Neural progenitor cell (in vitro differentiated cells): ENCODE data around the gene ZNF619. TPM values are rescaled to one million over a fixed set of nuclear protein-coding genes. Genes with fewer than 3 reads are reported as not detected.
A peak's percentile ranks its signal among the peaks of the same experiment; 100 is the strongest.

ENCODE experiments used
- DNase-seq: peaks from one replicate; pipeline ENCODE4 v3.0.0-alpha.2; 2016; ENCODE audit warnings: low spot score
- H2AFZ ChIP-seq: fragments of 200-600 bp; sonication (generic); replicated peaks from 2 replicates; pipeline ENCODE4 v1.6.1; 2016; ENCODE audit warnings: antibody characterized with exemption
- H3F3A ChIP-seq: fragments of 200-600 bp; sonication (generic); 2 replicates; pipeline ENCODE4 v1.6.1; 2016; ENCODE audit warnings: antibody characterized with exemption, low read depth
- H3K27ac ChIP-seq: fragments of 200-600 bp; sonication (generic); 2 replicates; pipeline ENCODE4 v1.5.1; 2016; ENCODE audit warnings: mild to moderate bottlenecking
- H3K27me3 ChIP-seq: fragments of 200-600 bp; sonication (generic); 2 replicates; pipeline ENCODE4 v1.6.1; 2016; ENCODE audit warnings: mild to moderate bottlenecking, moderate library complexity
- H3K36me3 ChIP-seq: fragments of 200-600 bp; sonication (generic); 2 replicates; pipeline ENCODE4 v1.5.1; 2016
- H3K4me1 ChIP-seq: fragments of 200-600 bp; sonication (generic); 2 replicates; pipeline ENCODE4 v1.6.1; 2016; ENCODE audit warnings: mixed run types
- H3K4me2 ChIP-seq: fragments of 200-600 bp; sonication (generic); 2 replicates; pipeline ENCODE4 v1.6.1; 2016
- H3K4me3 ChIP-seq: fragments of 200-600 bp; sonication (generic); 2 replicates; pipeline ENCODE4 v1.5.1; 2016
- H3K79me2 ChIP-seq: fragments of 200-600 bp; sonication (generic); 2 replicates; pipeline ENCODE4 v1.6.1; 2016; ENCODE audit warnings: low read depth
- H3K9ac ChIP-seq: fragments of 200-600 bp; sonication (generic); 2 replicates; pipeline ENCODE4 v1.6.1; 2016
- H3K9me3 ChIP-seq: fragments of 200-600 bp; sonication (generic); 2 replicates; pipeline ENCODE4 v1.5.1; 2016; ENCODE audit warnings: low read depth
- H4K20me1 ChIP-seq: fragments of 200-600 bp; sonication (generic); 2 replicates; pipeline ENCODE4 v1.6.1; 2016; ENCODE audit warnings: low read depth
- H3K27ac Mint-ChIP-seq: 3 replicates; pipeline ENCODE4 v1.8.0; 2021; ENCODE audit warnings: mixed read lengths
- H3K27me3 Mint-ChIP-seq: 2 replicates; pipeline ENCODE4 v1.8.0; 2022; ENCODE audit warnings: low read depth, mild to moderate bottlenecking, inconsistent platforms, moderate library complexity, mixed read lengths; ENCODE audit not compliant: insufficient read depth
- H3K36me3 Mint-ChIP-seq: 3 replicates; pipeline ENCODE4 v1.8.0; 2021; ENCODE audit warnings: mixed read lengths
- H3K4me1 Mint-ChIP-seq: 3 replicates; pipeline ENCODE4 v1.8.0; 2021; ENCODE audit warnings: mixed read lengths
- H3K4me3 Mint-ChIP-seq: 3 replicates; pipeline ENCODE4 v1.8.0; 2021; ENCODE audit warnings: mild to moderate bottlenecking, moderate library complexity, mixed read lengths
- H3K9me3 Mint-ChIP-seq: 3 replicates; pipeline ENCODE4 v1.8.0; 2020; ENCODE audit warnings: mixed read lengths
- EZH2 ChIP-seq: fragments of 200-600 bp; sonication (generic); IDR thresholded peaks from 2 replicates; pipeline ENCODE4 v1.6.1; 2017; ENCODE audit warnings: antibody characterized with exemption, mild to moderate bottlenecking, moderate library complexity
- EZH2phosphoT487 ChIP-seq: fragments of 200-600 bp; sonication (generic); IDR thresholded peaks from 2 replicates; pipeline ENCODE4 v1.6.1; 2017; ENCODE audit warnings: antibody characterized with exemption
- total RNA-seq: library from RNA; depleted of rRNA; stranded (reverse); fragments of >200 nt; gene quantifications from 2 replicates; pipeline ENCODE4 v1.2.3, GENCODE V29; 2015; ENCODE audit warnings: low replicate concordance
- TF ChIP-seq, protein P1 (sequence below): fragments of 200-600 bp; sonication (generic); IDR thresholded peaks from 2 replicates; pipeline ENCODE4 v1.5.1; 2017; ENCODE audit warnings: antibody characterized with exemption, mild to moderate bottlenecking

The ZNF619 gene
- 7.6 and 11.4 TPM in 2 replicates for total RNA-seq

- Mint-ChIP-seq H3K4me3 (peak within 1 kb of the TSS; percentile 88), H3K4me1 (peaks cover 7% of the 10 kb centered on the region), H3K36me3 (no peaks in the 10 kb centered on the region), H3K27me3 (peaks cover 3% of the 10 kb centered on the region), H3K27ac (peak within 1 kb of the TSS; percentile 71), H3K9me3 (no peaks in the 10 kb centered on the region)
- Histone ChIP-seq H2AFZ (peak within 1 kb of the TSS; percentile 93), H3F3A (no peaks in the 10 kb centered on the region), H3K9ac (peak within 1 kb of the TSS; percentile 64), H3K4me1 (peaks cover 3% of the 10 kb centered on the region), H4K20me1 (no peaks in the 10 kb centered on the region), H3K79me2 (no peaks in the 10 kb centered on the region), H3K4me3 (peak within 1 kb of the TSS; percentile 74), H3K36me3 (no peaks in the 10 kb centered on the region), H3K9me3 (no peaks in the 10 kb centered on the region), H3K27ac (no peak within 1 kb of the TSS), H3K4me2 (peak within 1 kb of the TSS; percentile 84), H3K27me3 (no peaks in the 10 kb centered on the region)
- peak; percentile 77 for DNase-seq
- TF ChIP-seq EZH2phosphoT487 (no peak), EZH2 (no peak)
- TF ChIP-seq, protein P1, sequence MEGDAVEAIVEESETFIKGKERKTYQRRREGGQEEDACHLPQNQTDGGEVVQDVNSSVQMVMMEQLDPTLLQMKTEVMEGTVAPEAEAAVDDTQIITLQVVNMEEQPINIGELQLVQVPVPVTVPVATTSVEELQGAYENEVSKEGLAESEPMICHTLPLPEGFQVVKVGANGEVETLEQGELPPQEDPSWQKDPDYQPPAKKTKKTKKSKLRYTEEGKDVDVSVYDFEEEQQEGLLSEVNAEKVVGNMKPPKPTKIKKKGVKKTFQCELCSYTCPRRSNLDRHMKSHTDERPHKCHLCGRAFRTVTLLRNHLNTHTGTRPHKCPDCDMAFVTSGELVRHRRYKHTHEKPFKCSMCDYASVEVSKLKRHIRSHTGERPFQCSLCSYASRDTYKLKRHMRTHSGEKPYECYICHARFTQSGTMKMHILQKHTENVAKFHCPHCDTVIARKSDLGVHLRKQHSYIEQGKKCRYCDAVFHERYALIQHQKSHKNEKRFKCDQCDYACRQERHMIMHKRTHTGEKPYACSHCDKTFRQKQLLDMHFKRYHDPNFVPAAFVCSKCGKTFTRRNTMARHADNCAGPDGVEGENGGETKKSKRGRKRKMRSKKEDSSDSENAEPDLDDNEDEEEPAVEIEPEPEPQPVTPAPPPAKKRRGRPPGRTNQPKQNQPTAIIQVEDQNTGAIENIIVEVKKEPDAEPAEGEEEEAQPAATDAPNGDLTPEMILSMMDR = no peak
These were observed at the start of gene ZNF619 for GRCh38 chr3:40476478-40477470. Gene ZNF619 (plus strand): TSS chr3:40477122. CDS start chr3:40477980, 858 bp downstream.

- Histone ChIP-seq H3K9ac (no peak overlapping the region), H3K36me3 (no peaks in the 10 kb centered on the region), H3F3A (no peaks in the 10 kb centered on the region), H3K4me2 (no peak overlapping the region), H2AFZ (no peak overlapping the region), H4K20me1 (no peaks in the 10 kb centered on the region), H3K4me1 (no peaks in the 10 kb centered on the region), H3K27ac (no peak overlapping the region), H3K4me3 (no peak overlapping the region), H3K27me3 (no peaks in the 10 kb centered on the region), H3K9me3 (no peaks in the 10 kb centered on the region), H3K79me2 (no peaks in the 10 kb centered on the region)
- Mint-ChIP-seq H3K27ac (no peak overlapping the region), H3K27me3 (no peaks in the 10 kb centered on the region), H3K4me1 (no peaks in the 10 kb centered on the region), H3K9me3 (no peaks in the 10 kb centered on the region), H3K36me3 (no peaks in the 10 kb centered on the region), H3K4me3 (no peak overlapping the region)
- DNase-seq = no peak
- TF ChIP-seq EZH2phosphoT487 (no peak), EZH2 (no peak)
- TF ChIP-seq, protein P1 = no peak
These were observed 44.1 kb upstream of the ZNF619 start for GRCh38 chr3:40432793-40433192.

DNA sequence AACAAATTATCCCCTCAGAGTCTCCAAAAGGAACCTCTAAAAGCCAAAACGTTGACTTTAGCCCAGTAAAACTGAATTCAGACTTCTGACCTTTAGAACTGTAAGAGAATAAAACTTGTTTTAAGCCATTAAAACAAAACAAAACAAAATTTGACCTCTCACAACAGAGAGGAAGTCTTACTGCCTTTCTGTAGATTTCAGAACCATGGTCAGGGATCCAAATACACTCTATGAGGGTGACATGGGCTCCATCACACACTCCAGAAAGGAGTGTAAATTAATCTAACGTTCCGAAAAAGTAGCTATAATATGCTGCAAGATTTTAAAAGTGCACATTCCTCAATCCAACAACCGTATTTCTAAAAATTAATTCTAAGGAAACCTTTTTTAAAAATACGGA is 39.0 kb upstream of the ZNF619 start:
- no peaks in the 10 kb centered on the region for H3K36me3 Mint-ChIP-seq
- no peaks in the 10 kb centered on the region for H3K9me3 Mint-ChIP-seq

More for the DNA sequence above, 39.0 kb upstream of the ZNF619 start:
- Histone ChIP-seq H3K9ac (no peak overlapping the region), H2AFZ (no peak overlapping the region), H3K9me3 (no peaks in the 10 kb centered on the region), H3K27me3 (no peaks in the 10 kb centered on the region), H3K36me3 (no peaks in the 10 kb centered on the region), H3K4me1 (no peaks in the 10 kb centered on the region), H3K4me2 (no peak overlapping the region), H3K79me2 (no peaks in the 10 kb centered on the region), H3F3A (no peaks in the 10 kb centered on the region), H4K20me1 (no peaks in the 10 kb centered on the region), H3K4me3 (no peak overlapping the region), H3K27ac (no peak overlapping the region)
- TF ChIP-seq EZH2phosphoT487 (no peak), EZH2 (no peak)
- TF ChIP-seq, protein P1 = no peak
- Mint-ChIP-seq H3K4me1 (no peaks in the 10 kb centered on the region), H3K27ac (no peak overlapping the region), H3K27me3 (no peaks in the 10 kb centered on the region), H3K4me3 (no peak overlapping the region)
- no peak for DNase-seq
